ENCODE measurements around the gene PARP9. TPM values are rescaled to one million over a fixed set of nuclear protein-coding genes. Genes with fewer than 3 reads are reported as not detected.

Gene PARP9
- total RNA-seq, 1 experiment from 2014 or later: 1.8 TPM

DNA sequence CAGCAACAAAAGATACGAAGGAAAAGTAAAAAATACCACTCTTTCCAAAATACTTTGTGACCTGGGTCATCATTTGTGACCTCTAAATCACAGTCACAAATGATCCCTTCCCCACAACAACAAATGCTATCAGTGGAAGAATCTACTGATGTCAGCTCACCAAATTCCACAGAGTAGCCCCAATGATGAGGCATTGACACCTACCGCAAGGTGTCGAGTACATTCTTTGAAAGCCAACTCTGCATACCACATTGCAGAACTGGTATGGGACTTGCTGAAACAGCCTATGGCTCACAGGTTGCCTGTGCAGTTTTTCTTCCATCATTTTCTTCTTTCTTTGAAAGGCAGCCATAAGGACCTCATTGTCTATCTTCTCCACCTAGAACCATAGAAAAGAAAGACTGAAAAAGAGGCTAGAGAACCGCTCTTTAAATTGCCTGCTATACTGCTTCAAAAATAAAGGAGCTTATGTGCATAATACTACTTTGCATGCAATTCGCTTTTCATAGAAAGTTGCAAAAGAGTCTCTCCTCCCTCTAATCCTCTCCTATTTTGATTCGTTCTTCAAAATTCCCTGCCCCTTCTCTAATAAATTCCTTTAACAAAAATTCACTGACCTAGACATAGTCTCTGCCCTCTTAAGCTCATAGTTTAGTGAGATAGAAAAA is 28.0 kb downstream of the PARP9 start (continued):
- TF ChIP-seq, protein P1, sequence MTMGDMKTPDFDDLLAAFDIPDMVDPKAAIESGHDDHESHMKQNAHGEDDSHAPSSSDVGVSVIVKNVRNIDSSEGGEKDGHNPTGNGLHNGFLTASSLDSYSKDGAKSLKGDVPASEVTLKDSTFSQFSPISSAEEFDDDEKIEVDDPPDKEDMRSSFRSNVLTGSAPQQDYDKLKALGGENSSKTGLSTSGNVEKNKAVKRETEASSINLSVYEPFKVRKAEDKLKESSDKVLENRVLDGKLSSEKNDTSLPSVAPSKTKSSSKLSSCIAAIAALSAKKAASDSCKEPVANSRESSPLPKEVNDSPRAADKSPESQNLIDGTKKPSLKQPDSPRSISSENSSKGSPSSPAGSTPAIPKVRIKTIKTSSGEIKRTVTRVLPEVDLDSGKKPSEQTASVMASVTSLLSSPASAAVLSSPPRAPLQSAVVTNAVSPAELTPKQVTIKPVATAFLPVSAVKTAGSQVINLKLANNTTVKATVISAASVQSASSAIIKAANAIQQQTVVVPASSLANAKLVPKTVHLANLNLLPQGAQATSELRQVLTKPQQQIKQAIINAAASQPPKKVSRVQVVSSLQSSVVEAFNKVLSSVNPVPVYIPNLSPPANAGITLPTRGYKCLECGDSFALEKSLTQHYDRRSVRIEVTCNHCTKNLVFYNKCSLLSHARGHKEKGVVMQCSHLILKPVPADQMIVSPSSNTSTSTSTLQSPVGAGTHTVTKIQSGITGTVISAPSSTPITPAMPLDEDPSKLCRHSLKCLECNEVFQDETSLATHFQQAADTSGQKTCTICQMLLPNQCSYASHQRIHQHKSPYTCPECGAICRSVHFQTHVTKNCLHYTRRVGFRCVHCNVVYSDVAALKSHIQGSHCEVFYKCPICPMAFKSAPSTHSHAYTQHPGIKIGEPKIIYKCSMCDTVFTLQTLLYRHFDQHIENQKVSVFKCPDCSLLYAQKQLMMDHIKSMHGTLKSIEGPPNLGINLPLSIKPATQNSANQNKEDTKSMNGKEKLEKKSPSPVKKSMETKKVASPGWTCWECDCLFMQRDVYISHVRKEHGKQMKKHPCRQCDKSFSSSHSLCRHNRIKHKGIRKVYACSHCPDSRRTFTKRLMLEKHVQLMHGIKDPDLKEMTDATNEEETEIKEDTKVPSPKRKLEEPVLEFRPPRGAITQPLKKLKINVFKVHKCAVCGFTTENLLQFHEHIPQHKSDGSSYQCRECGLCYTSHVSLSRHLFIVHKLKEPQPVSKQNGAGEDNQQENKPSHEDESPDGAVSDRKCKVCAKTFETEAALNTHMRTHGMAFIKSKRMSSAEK (CRISPR knock-in tag; IDR thresholded peaks at IDR 0.05; ENCODE audit: borderline replicate concordance): no peak
- TF ChIP-seq OVOL2 (CRISPR knock-in tag; IDR thresholded peaks at IDR 0.05; ENCODE audit: borderline replicate concordance): no peak
- TF ChIP-seq, protein P2, sequence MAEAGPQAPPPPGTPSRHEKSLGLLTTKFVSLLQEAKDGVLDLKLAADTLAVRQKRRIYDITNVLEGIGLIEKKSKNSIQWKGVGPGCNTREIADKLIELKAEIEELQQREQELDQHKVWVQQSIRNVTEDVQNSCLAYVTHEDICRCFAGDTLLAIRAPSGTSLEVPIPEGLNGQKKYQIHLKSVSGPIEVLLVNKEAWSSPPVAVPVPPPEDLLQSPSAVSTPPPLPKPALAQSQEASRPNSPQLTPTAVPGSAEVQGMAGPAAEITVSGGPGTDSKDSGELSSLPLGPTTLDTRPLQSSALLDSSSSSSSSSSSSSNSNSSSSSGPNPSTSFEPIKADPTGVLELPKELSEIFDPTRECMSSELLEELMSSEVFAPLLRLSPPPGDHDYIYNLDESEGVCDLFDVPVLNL (CRISPR knock-in tag; IDR thresholded peaks at IDR 0.05; ENCODE audit: borderline replicate concordance, low read depth): no peak
- TF ChIP-seq TEAD1 (CRISPR knock-in tag; IDR thresholded peaks at IDR 0.05): no peak
- TF ChIP-seq FOXP1 (CRISPR knock-in tag; IDR thresholded peaks at IDR 0.05; ENCODE audit: borderline replicate concordance): no peak
- TF ChIP-seq JAZF1 (CRISPR knock-in tag; IDR thresholded peaks at IDR 0.05): no peak
- TF ChIP-seq, protein P3, sequence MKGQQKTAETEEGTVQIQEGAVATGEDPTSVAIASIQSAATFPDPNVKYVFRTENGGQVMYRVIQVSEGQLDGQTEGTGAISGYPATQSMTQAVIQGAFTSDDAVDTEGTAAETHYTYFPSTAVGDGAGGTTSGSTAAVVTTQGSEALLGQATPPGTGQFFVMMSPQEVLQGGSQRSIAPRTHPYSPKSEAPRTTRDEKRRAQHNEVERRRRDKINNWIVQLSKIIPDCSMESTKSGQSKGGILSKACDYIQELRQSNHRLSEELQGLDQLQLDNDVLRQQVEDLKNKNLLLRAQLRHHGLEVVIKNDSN (CRISPR knock-in tag; IDR thresholded peaks at IDR 0.05): no peak
- TF ChIP-seq, protein P4, sequence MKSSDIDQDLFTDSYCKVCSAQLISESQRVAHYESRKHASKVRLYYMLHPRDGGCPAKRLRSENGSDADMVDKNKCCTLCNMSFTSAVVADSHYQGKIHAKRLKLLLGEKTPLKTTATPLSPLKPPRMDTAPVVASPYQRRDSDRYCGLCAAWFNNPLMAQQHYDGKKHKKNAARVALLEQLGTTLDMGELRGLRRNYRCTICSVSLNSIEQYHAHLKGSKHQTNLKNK (CRISPR knock-in tag; IDR thresholded peaks at IDR 0.05): no peak
- no peak for TF ChIP-seq ZNF263 (CRISPR knock-in tag; IDR thresholded peaks at IDR 0.05; ENCODE audit: low read depth)
- TF ChIP-seq, protein P5, sequence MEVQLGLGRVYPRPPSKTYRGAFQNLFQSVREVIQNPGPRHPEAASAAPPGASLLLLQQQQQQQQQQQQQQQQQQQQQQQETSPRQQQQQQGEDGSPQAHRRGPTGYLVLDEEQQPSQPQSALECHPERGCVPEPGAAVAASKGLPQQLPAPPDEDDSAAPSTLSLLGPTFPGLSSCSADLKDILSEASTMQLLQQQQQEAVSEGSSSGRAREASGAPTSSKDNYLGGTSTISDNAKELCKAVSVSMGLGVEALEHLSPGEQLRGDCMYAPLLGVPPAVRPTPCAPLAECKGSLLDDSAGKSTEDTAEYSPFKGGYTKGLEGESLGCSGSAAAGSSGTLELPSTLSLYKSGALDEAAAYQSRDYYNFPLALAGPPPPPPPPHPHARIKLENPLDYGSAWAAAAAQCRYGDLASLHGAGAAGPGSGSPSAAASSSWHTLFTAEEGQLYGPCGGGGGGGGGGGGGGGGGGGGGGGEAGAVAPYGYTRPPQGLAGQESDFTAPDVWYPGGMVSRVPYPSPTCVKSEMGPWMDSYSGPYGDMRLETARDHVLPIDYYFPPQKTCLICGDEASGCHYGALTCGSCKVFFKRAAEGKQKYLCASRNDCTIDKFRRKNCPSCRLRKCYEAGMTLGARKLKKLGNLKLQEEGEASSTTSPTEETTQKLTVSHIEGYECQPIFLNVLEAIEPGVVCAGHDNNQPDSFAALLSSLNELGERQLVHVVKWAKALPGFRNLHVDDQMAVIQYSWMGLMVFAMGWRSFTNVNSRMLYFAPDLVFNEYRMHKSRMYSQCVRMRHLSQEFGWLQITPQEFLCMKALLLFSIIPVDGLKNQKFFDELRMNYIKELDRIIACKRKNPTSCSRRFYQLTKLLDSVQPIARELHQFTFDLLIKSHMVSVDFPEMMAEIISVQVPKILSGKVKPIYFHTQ (CRISPR knock-in tag; IDR thresholded peaks at IDR 0.05): no peak
- TF ChIP-seq NFE2L1 (CRISPR knock-in tag; IDR thresholded peaks at IDR 0.05): no peak

DNA sequence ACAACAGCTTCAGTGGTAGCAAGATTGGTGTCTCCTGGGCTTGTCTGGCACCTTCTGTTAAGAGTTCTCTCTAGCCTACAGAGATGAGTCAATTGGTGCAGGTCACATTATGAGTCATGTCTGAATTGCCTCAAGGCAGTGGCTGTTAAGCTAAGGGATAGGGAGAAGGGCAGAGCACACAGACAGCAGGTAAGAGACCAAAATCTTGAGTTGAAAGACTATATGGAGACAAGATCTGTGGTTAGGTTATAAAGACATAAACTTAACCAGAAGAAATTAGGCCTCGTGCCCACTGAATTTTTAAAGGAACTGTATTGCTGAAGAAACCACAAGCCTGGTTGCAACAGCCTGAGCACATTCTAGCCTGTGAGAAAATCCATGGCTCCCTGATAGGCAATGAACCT is 30.2 kb downstream of the PARP9 start:
- Mint-ChIP-seq H3K27ac (no peak overlapping the region), H3K9me3 (no peaks in the 10 kb centered on the region), H3K36me3 (no peaks in the 10 kb centered on the region), H3K4me3 (no peak overlapping the region), H3K27me3 (ENCODE audit: low read depth) (no peaks in the 10 kb centered on the region), H3K4me1 (peaks cover 30% of the 10 kb centered on the region)
- ATAC-seq (no peak), DNase-seq (ENCODE audit: low spot score) (no peak)
- POLR2A ChIA-PET: no interaction called here
- CTCF ChIA-PET: no interaction called here
- TF ChIP-seq, protein P6, sequence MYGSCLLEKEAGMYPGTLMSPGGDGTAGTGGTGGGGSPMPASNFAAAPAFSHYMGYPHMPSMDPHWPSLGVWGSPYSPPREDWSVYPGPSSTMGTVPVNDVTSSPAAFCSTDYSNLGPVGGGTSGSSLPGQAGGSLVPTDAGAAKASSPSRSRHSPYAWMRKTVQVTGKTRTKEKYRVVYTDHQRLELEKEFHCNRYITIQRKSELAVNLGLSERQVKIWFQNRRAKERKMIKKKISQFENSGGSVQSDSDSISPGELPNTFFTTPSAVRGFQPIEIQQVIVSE (CRISPR knock-in tag; IDR thresholded peaks at IDR 0.05; ENCODE audit: borderline replicate concordance): no peak
- TF ChIP-seq ZNF121 (CRISPR knock-in tag; IDR thresholded peaks at IDR 0.05): no peak
- no peak for TF ChIP-seq OVOL2 (CRISPR knock-in tag; IDR thresholded peaks at IDR 0.05; ENCODE audit: borderline replicate concordance)
- no peak for TF ChIP-seq ATF1 (CRISPR knock-in tag; IDR thresholded peaks at IDR 0.05)
- no peak for TF ChIP-seq NR3C1 (CRISPR knock-in tag; conservative IDR thresholded peaks at IDR 0.05; ENCODE audit: low read depth)
- TF ChIP-seq, protein P7, sequence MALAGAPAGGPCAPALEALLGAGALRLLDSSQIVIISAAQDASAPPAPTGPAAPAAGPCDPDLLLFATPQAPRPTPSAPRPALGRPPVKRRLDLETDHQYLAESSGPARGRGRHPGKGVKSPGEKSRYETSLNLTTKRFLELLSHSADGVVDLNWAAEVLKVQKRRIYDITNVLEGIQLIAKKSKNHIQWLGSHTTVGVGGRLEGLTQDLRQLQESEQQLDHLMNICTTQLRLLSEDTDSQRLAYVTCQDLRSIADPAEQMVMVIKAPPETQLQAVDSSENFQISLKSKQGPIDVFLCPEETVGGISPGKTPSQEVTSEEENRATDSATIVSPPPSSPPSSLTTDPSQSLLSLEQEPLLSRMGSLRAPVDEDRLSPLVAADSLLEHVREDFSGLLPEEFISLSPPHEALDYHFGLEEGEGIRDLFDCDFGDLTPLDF (CRISPR knock-in tag; IDR thresholded peaks at IDR 0.05): no peak
- TF ChIP-seq, protein P3 (CRISPR knock-in tag; IDR thresholded peaks at IDR 0.05): no peak
- no peak for TF ChIP-seq GTF2I (CRISPR knock-in tag; conservative IDR thresholded peaks at IDR 0.05)
- TF ChIP-seq, protein P8, sequence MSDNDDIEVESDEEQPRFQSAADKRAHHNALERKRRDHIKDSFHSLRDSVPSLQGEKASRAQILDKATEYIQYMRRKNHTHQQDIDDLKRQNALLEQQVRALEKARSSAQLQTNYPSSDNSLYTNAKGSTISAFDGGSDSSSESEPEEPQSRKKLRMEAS (CRISPR knock-in tag; IDR thresholded peaks at IDR 0.05): no peak
- TF ChIP-seq, protein P9, sequence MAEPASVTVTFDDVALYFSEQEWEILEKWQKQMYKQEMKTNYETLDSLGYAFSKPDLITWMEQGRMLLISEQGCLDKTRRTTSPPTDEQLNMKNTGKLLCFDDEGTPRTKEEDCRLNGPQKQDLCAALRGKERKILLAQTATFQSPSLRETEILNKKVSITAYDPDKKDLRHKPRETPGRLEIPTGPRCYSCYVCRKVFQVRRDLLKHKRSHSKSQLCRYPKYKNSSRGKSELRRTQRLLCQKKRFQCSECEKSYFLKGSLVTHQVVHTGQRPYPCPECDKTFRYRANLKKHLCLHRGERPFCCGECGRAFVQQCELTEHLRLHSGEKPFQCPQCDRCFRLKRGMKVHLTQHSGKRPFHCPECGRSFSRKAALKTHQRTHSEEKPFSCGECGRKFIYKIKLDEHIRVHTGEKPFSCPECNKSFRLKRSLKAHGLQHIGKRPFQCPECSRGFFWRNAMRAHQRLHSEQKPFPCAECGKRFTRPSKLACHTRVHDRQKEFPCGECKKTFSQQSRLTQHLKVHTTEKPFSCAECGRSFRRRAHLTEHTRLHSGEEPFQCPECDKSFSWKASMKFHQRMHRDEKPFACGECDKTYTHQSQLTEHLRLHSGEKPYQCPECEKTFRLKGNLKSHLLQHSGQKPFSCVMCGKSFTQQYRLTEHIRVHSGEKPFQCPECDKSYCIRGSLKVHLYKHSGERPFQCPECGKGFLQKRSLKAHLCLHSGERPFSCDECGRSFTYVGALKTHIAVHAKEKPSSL (CRISPR knock-in tag; conservative IDR thresholded peaks at IDR 0.05): no peak
- TF ChIP-seq FOXP1 (CRISPR knock-in tag; IDR thresholded peaks at IDR 0.05; ENCODE audit: borderline replicate concordance): no peak
- no peak for TF ChIP-seq GRHL2 (CRISPR knock-in tag; IDR thresholded peaks at IDR 0.05; ENCODE audit: insufficient replicate concordance, severe bottlenecking)

Data from WTC11 (cell line).